GM06990 (cell line): Measurements from ENCODE around the gene NMNAT2.

Experiments used
- DNase-seq: peaks from one replicate; pipeline ENCODE4 v3.0.0-alpha.2; 2011; ENCODE audit not compliant: insufficient read length; ENCODE audit errors: extremely low read depth
- H3K27me3 ChIP-seq: replicated peaks from 2 replicates; pipeline ENCODE4 v1.6.0; 2011; ENCODE audit warnings: low read length; ENCODE audit not compliant: control insufficient read depth, insufficient read depth
- H3K36me3 ChIP-seq: 2 replicates; pipeline ENCODE4 v1.5.1; 2011; ENCODE audit warnings: low read length; ENCODE audit not compliant: control insufficient read depth, insufficient read depth
- H3K4me3 ChIP-seq: replicated peaks from 2 replicates; pipeline ENCODE4 v1.5.1; 2011; ENCODE audit warnings: low read depth, mild to moderate bottlenecking, control low read depth, low read length
- TF ChIP-seq, protein P1 (sequence below): IDR thresholded peaks from 2 replicates; pipeline ENCODE4 v1.5.1; 2011; ENCODE audit warnings: low read length, control low read depth, mild to moderate bottlenecking, inconsistent platforms; ENCODE audit not compliant: insufficient read depth, poor library complexity, severe bottlenecking

Gene NMNAT2

DNA sequence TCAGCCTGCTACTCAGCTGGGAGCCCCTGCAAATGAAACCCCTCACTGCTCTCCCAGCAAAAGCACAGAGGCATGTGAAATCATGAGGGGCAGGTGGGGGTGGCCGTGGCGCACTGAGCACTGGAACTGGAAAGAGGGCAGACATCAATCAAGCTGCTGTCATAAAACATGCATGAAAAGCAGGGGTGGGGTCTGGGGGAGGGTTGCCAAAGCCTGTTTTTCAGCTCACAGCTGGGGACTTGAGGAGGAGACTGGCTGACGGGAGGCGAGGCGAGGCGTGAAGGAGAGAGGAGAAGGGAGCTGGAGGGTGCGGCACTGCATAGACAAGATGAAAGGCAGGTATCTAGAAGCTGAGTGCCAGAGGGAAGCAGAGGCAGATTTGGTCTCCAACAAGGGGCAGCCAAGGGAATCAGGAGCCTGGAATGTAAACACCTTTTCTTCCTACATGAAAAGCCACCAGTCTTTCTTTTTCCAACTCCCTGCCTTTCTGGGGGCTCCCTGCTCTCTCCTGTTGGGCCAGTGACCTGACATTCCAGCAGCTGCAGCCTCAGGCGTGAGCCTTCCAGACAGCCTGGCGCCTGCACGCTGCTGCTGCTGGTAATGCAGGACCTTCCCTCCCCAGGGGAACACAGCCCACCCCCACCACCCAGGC is 87.0 kb downstream of the NMNAT2 start:
- no peak for DNase-seq
- Histone ChIP-seq H3K27me3 (peaks cover 1% of the 10 kb centered on the region; the same call in 1 of the 2 replicates), H3K4me3 (no peak overlapping the region), H3K36me3 (no peaks in the 10 kb centered on the region)
- TF ChIP-seq, protein P1, sequence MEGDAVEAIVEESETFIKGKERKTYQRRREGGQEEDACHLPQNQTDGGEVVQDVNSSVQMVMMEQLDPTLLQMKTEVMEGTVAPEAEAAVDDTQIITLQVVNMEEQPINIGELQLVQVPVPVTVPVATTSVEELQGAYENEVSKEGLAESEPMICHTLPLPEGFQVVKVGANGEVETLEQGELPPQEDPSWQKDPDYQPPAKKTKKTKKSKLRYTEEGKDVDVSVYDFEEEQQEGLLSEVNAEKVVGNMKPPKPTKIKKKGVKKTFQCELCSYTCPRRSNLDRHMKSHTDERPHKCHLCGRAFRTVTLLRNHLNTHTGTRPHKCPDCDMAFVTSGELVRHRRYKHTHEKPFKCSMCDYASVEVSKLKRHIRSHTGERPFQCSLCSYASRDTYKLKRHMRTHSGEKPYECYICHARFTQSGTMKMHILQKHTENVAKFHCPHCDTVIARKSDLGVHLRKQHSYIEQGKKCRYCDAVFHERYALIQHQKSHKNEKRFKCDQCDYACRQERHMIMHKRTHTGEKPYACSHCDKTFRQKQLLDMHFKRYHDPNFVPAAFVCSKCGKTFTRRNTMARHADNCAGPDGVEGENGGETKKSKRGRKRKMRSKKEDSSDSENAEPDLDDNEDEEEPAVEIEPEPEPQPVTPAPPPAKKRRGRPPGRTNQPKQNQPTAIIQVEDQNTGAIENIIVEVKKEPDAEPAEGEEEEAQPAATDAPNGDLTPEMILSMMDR: no peak

DNA sequence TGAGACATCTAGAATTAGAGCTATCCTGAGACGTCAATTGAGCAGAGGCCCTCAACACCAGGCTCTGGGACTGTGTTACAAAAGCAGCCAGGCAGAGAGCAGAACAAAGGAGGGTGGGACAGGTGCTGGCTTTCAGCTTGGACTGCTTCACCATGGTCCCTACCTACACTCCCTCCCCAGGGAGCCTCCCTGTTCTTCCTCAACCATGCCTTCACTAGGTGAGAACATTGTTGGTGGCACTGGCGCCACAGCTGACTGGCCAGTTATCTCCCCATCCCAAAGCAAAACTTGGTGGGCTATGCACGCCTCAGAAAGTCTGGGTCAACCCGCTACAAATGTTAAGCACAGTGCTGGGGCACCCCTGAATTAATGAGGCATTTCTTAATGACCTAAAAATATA is 87.8 kb downstream of the NMNAT2 start:
- H3K4me3 ChIP-seq: no peak overlapping the region
- TF ChIP-seq, protein P1: no peak
- DNase-seq: no peak
- H3K36me3 ChIP-seq: no peaks in the 10 kb centered on the region
- peaks cover 1% of the 10 kb centered on the region; the same call in 1 of the 2 replicates for H3K27me3 ChIP-seq

DNA sequence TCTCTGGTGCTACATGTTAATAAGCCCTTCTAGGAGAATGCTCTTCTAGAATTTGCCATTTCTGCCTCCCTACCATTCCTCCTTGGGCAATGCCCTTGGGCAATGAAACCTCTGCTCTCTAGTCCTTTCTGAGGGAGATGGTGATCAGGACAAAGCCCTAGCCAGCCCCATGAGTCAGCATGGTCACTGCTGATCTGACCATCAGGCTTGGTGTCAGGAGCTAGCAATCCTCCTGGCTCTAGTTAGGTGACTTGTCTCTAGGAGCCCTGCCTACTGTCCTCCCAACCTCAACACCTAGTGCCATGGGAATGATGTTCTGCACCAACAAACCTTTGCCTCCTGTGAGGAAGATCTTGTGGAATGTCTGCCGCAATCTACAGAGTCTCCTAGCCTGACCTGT is 89.8 kb downstream of the NMNAT2 start:
- TF ChIP-seq, protein P1: no peak
- Histone ChIP-seq H3K27me3 (peaks cover 1% of the 10 kb centered on the region; the same call in 1 of the 2 replicates), H3K36me3 (no peaks in the 10 kb centered on the region), H3K4me3 (no peak overlapping the region)
- no peak for DNase-seq

DNA sequence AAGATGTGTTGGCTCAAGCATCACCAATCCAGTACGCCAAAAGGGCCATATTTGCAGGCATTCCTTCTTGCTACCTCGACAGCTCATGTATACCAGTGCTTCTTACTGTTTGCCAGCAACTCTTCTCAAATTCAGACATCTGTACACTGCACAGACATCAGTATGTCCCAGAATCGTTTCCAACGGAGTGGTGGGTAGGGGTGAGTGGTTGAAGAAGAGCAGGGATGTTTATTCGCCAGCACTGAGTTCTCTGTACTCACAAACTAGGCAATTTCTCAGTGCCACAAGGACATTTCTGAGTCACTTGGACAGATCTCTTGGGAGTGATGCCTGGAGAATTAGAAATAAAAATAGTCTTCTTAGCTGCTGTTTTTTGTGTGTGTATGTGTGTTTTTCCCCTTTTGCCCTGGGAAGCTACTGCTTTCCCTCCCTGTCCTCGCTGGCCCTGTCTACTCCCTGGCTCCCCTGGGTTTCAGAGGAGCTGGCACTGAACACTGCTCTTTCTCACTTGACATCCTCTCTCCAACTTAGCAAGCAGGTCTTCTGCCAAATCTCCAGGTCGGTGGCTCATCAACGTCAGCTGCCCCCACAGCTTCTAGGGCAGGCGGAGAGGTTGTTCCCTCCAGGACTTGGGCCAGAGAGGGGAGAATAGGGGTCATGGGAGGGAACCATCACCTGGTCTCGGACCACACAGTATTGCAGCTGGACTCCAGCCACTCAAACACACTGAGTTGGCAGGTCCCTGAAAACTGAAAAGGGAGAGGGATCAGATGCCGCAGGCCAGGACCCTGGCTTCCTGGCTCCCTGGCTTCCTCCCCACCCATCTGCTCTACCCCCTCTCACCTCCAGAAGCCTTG is 90.5 kb downstream of the NMNAT2 start:
- DNase-seq: no peak
- Histone ChIP-seq H3K27me3 (peaks cover 1% of the 10 kb centered on the region; the same call in 1 of the 2 replicates), H3K4me3 (no peak overlapping the region), H3K36me3 (no peaks in the 10 kb centered on the region)
- TF ChIP-seq, protein P1: no peak

DNA sequence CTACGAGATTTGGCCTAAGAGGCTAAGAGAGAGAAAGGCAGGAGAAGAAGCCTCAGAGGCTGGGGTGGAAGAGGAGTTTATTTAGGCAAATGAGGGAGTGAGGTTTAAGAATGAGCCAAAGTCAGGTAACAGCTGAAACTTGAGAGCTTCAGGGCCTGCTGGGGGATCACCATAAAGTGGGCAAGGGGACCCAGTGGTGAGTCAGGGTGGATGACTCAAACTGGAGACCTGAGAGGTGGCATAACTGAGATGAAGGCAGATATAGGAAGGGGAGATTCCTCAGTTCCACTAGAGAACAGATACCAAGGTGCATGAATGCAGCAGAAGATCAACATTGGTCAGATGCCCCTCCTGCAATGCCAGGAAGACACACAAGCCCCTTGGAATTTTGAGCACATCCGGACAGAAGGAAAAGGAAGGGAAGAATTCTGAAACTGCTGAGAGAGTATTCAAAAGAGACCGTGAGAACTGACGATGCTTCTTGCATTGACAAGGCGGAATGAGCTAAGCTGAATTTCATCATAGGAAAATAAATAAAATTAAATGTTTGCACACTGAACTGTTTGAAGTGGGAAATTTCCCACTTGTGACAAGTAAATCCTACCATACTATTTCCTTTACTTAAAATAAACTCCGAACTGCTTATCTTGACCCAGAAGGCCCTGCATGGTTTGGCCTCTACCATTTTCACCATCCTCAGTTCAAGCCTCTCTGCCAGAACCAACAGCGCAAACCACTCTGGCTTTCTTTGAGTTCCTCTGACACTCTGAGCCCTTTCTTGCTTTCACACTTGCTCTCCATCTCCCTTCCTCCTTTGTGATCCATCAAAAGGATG is 94.1 kb downstream of the NMNAT2 start:
- Histone ChIP-seq H3K4me3 (no peak overlapping the region), H3K27me3 (no peaks in the 10 kb centered on the region; the same call in 1 of the 2 replicates), H3K36me3 (no peaks in the 10 kb centered on the region)
- DNase-seq: no peak
- TF ChIP-seq, protein P1: no peak
